K562 (cell line): ENCODE results near the gene CCDC74B. TPM values are rescaled to one million over a fixed set of nuclear protein-coding genes. Genes with fewer than 3 reads are reported as not detected.
"Not testable (repeated sequence)": the region's sequence is repeated elsewhere in the genome, so short reads cannot be mapped to it uniquely, and the experiment has no call there.

Source experiments
- ATAC-seq: fragments of 200-7000 bp; cut with Tn5 transposase; 3 replicates; pipeline ENCODE4 v1.9.1; 2020; ENCODE audit warnings: moderate library complexity
- BruUV-seq: library from RNA; stranded (reverse); fragments of 400-500 nt; replicated peaks from 2 replicates; lab custom pipeline; 2021; lab: Mats Ljungman, UMichigan
- CTCF ChIA-PET: fragments of 300-600 bp; formaldehyde crosslinking; extraction: SDS; loops from one replicate; lab custom pipeline; 2021; ENCODE audit warnings: low intra/inter-chr PET ratio; lab: Yijun Ruan, JAX
- POLR2A ChIA-PET: fragments of 300-600, 350-650 bp; sonication (Branson Sonifier 250); formaldehyde crosslinking; extraction: SDS; loops from one replicate; lab custom pipeline; 2021; ENCODE audit warnings: antibody characterized with exemption, inconsistent platforms; lab: Yijun Ruan, JAX
- DNase-seq, 4 experiments: peaks; one replicate each; pipeline versions ENCODE4 v3.0.0 to v3.0.0-alpha.2; 2011 to 2018; ENCODE audit warnings: low spot score in 3 of 4, mixed read lengths in 3 of 4; ENCODE audit errors: extremely low read depth in 1 of 4
- FAIRE-seq: peaks from 2 replicates; lab custom pipeline; 2011; peaks lifted over from hg19 to GRCh38; lab: Jason Lieb, UNC
- H2AFZ ChIP-seq: 2 replicates; pipeline ENCODE4 v1.6.0; 2011; ENCODE audit warnings: low read depth, low read length, control low read depth, inconsistent platforms
- H3K27ac ChIP-seq: fragments of 200-600 bp; 3 replicates; pipeline ENCODE4 v1.8.0; 2011; ENCODE audit warnings: low read depth, mild to moderate bottlenecking, control low read depth, inconsistent platforms, low read length, moderate library complexity, mixed read lengths; ENCODE audit errors: extremely low read depth
- H3K27me3 ChIP-seq, 2 experiments: fragments of 300-600 bp in 1 of 2; 2 replicates in 1 of 2; 3 replicates in 1 of 2; pipeline versions ENCODE4 v1.6.0 to v1.8.0; 2011; ENCODE audit warnings: inconsistent platforms in 2 of 2, low read length in 2 of 2, mild to moderate bottlenecking in 1 of 2, mixed read lengths in 1 of 2, moderate library complexity in 1 of 2; ENCODE audit not compliant: control insufficient read depth in 2 of 2, insufficient read depth in 2 of 2
- H3K36me3 ChIP-seq: fragments of 300-600 bp; 3 replicates; pipeline ENCODE4 v1.8.0; 2011; ENCODE audit warnings: mild to moderate bottlenecking, low read length, inconsistent platforms; ENCODE audit not compliant: control insufficient read depth, insufficient read depth
- H3K4me1 ChIP-seq, 2 experiments: fragments of 200-600 bp in 1 of 2; replicated peaks in 1 of 2; 2 replicates in 1 of 2; 3 replicates in 1 of 2; pipeline versions ENCODE4 v1.5.1 to v1.8.0; 2011; ENCODE audit warnings: inconsistent platforms in 2 of 2, low read length in 2 of 2, mild to moderate bottlenecking in 1 of 2, mixed read lengths in 1 of 2, moderate library complexity in 1 of 2; ENCODE audit not compliant: control insufficient read depth in 2 of 2, insufficient read depth in 2 of 2
- H3K4me2 ChIP-seq: 2 replicates; pipeline ENCODE4 v1.6.1; 2011; ENCODE audit warnings: low read length, control low read depth, inconsistent platforms, mixed read lengths; ENCODE audit not compliant: insufficient read depth
- H3K4me3 ChIP-seq: fragments of 200-600 bp; sonication (generic), shearing (Covaris generic); 2 replicates; pipeline ENCODE4 v1.5.1; 2016; ENCODE audit warnings: control low read depth, inconsistent platforms
- H3K79me2 ChIP-seq: fragments of 200-600 bp; 3 replicates; pipeline ENCODE4 v1.8.0; 2011; ENCODE audit warnings: low read length, inconsistent platforms; ENCODE audit not compliant: control insufficient read depth, insufficient read depth
- H3K9ac ChIP-seq, 2 experiments: 2 replicates each; pipeline versions ENCODE4 v1.6.0 to v1.6.1; 2011; ENCODE audit warnings: low read depth in 2 of 2, low read length in 2 of 2, control low read depth in 1 of 2, inconsistent platforms in 1 of 2, mild to moderate bottlenecking in 1 of 2, mixed read lengths in 1 of 2; ENCODE audit not compliant: insufficient read depth in 1 of 2
- H3K9me1 ChIP-seq: one replicate; pipeline ENCODE4 v1.6.0; 2011; ENCODE audit warnings: inconsistent platforms, mild to moderate bottlenecking, low read length, moderate library complexity; ENCODE audit not compliant: control insufficient read depth, insufficient read depth
- H3K9me3 ChIP-seq: replicated peaks from 2 replicates; pipeline ENCODE4 v1.5.1; 2011; ENCODE audit warnings: low read depth, low read length, inconsistent platforms; ENCODE audit not compliant: control insufficient read depth, insufficient read depth
- H4K20me1 ChIP-seq: replicated peaks from 2 replicates; pipeline ENCODE4 v1.6.1; 2011; ENCODE audit warnings: low read length, inconsistent platforms, mixed read lengths; ENCODE audit not compliant: control insufficient read depth, insufficient read depth
- HMG20B ChIP-seq: fragments of 250-450 bp; sonication (Bioruptor Pico); IDR thresholded peaks from 2 replicates; pipeline ENCODE4 v1.5.0; 2021; ENCODE audit warnings: mild to moderate bottlenecking
- MEF2D ChIP-seq: conservative IDR thresholded peaks from 2 replicates; pipeline ENCODE4 v1.6.1; 2016; ENCODE audit warnings: low read depth, missing genetic modification characterization, missing compliant biosample characterization
- POLR2G ChIP-seq: fragments of 200-400 bp; formaldehyde crosslinking; IDR thresholded peaks from 2 replicates; pipeline ENCODE4 v1.6.1; 2017; ENCODE audit warnings: low read depth, mild to moderate bottlenecking, antibody characterized with exemption, low read length, moderate library complexity
- RBM22 ChIP-seq: fragments of 200-400 bp; formaldehyde crosslinking; IDR thresholded peaks from 2 replicates; pipeline ENCODE4 v1.6.1; 2018; ENCODE audit warnings: low read length, low read depth; ENCODE audit not compliant: poor library complexity, severe bottlenecking
- RFX5 ChIP-seq: IDR thresholded peaks from 2 replicates; pipeline ENCODE4 v1.6.1; 2011; ENCODE audit warnings: low read depth, mild to moderate bottlenecking, improper control_type of control experiment, low read length
- SUPT5H ChIP-seq: fragments of 450-650 bp; IDR thresholded peaks from 2 replicates; pipeline ENCODE4 v1.6.1; 2016
- THAP7 ChIP-seq: fragments of 250-450 bp; sonication (Bioruptor Pico); IDR thresholded peaks from 2 replicates; pipeline ENCODE4 v1.5.0; 2021
- ZNF830 ChIP-seq: fragments of 250-450 bp; sonication (Bioruptor Pico); IDR thresholded peaks from 2 replicates; pipeline ENCODE4 v1.5.0; 2021; ENCODE audit warnings: mild to moderate bottlenecking
- WGBS: fragments of 100-300 bp; shearing (Covaris generic); methylation state at CpG from one replicate; pipeline ENCODE4 v1.1.6; 2016; ENCODE audit warnings: low coverage, mixed read lengths; ENCODE audit not compliant: insufficient coverage; ENCODE audit errors: missing lambda C conversion rate; 5-methylcytosine and 5-hydroxymethylcytosine counted together
- in situ Hi-C: fragments of 300-500 bp; cut with MboI; formaldehyde crosslinking; loops from 4 replicates; pipeline ENCODE4 v1.15.0; 2018; ENCODE audit warnings: inconsistent platforms, mixed read lengths
- intact Hi-C: fragments of 100-400 bp; cut with micrococcal nuclease; formaldehyde crosslinking; loops from 2 replicates; pipeline ENCODE4 v1.14.2; 2022
- polyA plus RNA-seq, 8 experiments: library from polyadenylated mRNA; depleted of rRNA in 4 of 8; stranded (reverse) in 5 of 8; unstranded in 3 of 8; fragments of >200 nt; fragmentation: Nextera tagmentation in 2 of 8; fragmentation: Illumina TruSeq in 1 of 8; extraction: Ambion mirVana in 2 of 8; extraction: Trizol in 1 of 8; gene quantifications; 2 replicates each; pipeline versions ENCODE4 v1.2.1 to v1.2.3, GENCODE V29; 2011 to 2014; ENCODE audit warnings: inconsistent platforms in 1 of 8, missing spikeins in 1 of 8
- total RNA-seq, 7 experiments: library from RNA; depleted of rRNA in 6 of 7; stranded (reverse); fragments of >200 nt in 6 of 7; fragmentation: Illumina TruSeq in 2 of 7; extraction: Trizol in 2 of 7; gene quantifications; 2 replicates each; pipeline versions ENCODE4 v1.2.1 to v1.2.3, GENCODE V29; 2011 to 2021; ENCODE audit warnings: low replicate concordance in 1 of 7

The CCDC74B gene
- total and polyA plus RNA-seq, 9 of the 15 experiments (the other 6 are each of a cell fraction or from before 2014, with no cell fraction given): 0.04 to 1.5 (median 0.52) TPM; not detected in 1

GRCh38 chr2:130150181-130151144 lies 5.6 kb upstream of the CCDC74B start:
- Histone ChIP-seq H2AFZ (no peak overlapping the region), H4K20me1 (no peaks in the 10 kb centered on the region), H3K4me1 (no peaks in the 10 kb centered on the region), H3K27me3 (no peaks in the 10 kb centered on the region), H3K9me3 (no peaks in the 10 kb centered on the region), H3K9ac (peak overlapping the region in 1 of 2 experiments; percentile 45; a peak in 1 of 4 replicates), H3K36me3 (peaks cover 27% of the 10 kb centered on the region; the same call in 1 of the 3 replicates), H3K79me2 (no peaks in the 10 kb centered on the region), H3K4me3 (no peak overlapping the region), H3K27ac (no peak overlapping the region), H3K4me2 (no peak overlapping the region), H3K9me1 (no peaks in the 10 kb centered on the region)
- DNase-seq (no peak), FAIRE-seq (no peak), ATAC-seq (peak; percentile 12)
- intact Hi-C loops (no loop called here), in situ Hi-C loops (no loop called here)
- BruUV-seq: no TSS peak
- CTCF ChIA-PET: no interaction called here
- TF ChIP-seq HMG20B (CRISPR knock-in tag) (no peak), RFX5 (no peak), SUPT5H (0 out of 2 replicates have a peak, but pooled peaks have one; percentile 35), ZNF830 (CRISPR knock-in tag) (no peak), MEF2D (tag) (no peak), POLR2G (peak; percentile 59), RBM22 (peak; percentile 43), THAP7 (CRISPR knock-in tag) (no peak)
- POLR2A ChIA-PET: no interaction called here
- WGBS: 89% methylated on average over 20 of the region's 23 CpGs

GRCh38 chr2:130148515-130148914 lies 3.6 kb upstream of the CCDC74B start:
- in situ Hi-C loops: loop anchor here (5.0 kb wide), 1 partner anchor 1374 kb away; no protein-coding TSS in a partner anchor
- CTCF ChIA-PET, BruUV-seq: not testable (repeated sequence)

More at GRCh38 chr2:130148515-130148914, 3.6 kb upstream of the CCDC74B start:
- H3K9me1 ChIP-seq, H4K20me1 ChIP-seq, H3K4me2 ChIP-seq, H3K27me3 ChIP-seq, H3K4me3 ChIP-seq, H3K9me3 ChIP-seq, intact Hi-C loops, H3K79me2 ChIP-seq, H3K27ac ChIP-seq, ATAC-seq, H3K9ac ChIP-seq, H2AFZ ChIP-seq, DNase-seq: not testable (repeated sequence)
- Histone ChIP-seq H3K4me1 (peaks cover 0 to 11% of the 10 kb centered on the region in 2 experiments; a peak in 2 of 5 replicates), H3K36me3 (peaks cover 13% of the 10 kb centered on the region; the same call in 1 of the 3 replicates)
- POLR2A ChIA-PET: interaction anchor here (0.6 to 1.1 kb wide), 2 partner anchors 184 to 195 kb away, joined by 3 to 4 read pairs; no protein-coding TSS in a partner anchor
- FAIRE-seq: peak; percentile 78
- 22% methylated on average over 6 of the region's 6 CpGs for WGBS
